GM19397 (cell line): ENCODE measurements around the gene ZSCAN23.
"Not testable (repeated sequence)": the region's sequence is repeated elsewhere in the genome, so short reads cannot be mapped to it uniquely, and the experiment has no call there.

ENCODE experiments used
- ATAC-seq: cut with Tn5 transposase; IDR thresholded peaks from one replicate; pipeline ENCODE4 v1.9.1; 2021; ENCODE audit warnings: mild to moderate bottlenecking, moderate library complexity; ENCODE audit not compliant: unreplicated experiment

ZSCAN23 gene

GRCh38 chr6:28442586-28442985 lies 705 bp downstream of the ZSCAN23 start:
- ATAC-seq: no peak

GRCh38 chr6:28436404-28436803 lies 6.9 kb downstream of the ZSCAN23 start:
- no peak for ATAC-seq

GRCh38 chr6:28433119-28433518 lies 10.2 kb downstream of the ZSCAN23 start:
- no peak for ATAC-seq

- ATAC-seq: no peak
Measured at GRCh38 chr6:28429781-28430180, 13.5 kb downstream of the ZSCAN23 start.

- no peak for ATAC-seq
Measured at GRCh38 chr6:28425944-28426541, 17.2 kb downstream of the ZSCAN23 start.

GRCh38 chr6:28424163-28424562 lies 19.1 kb downstream of the ZSCAN23 start:
- no peak for ATAC-seq

- no peak for ATAC-seq
Measured at GRCh38 chr6:28423546-28423945, 19.7 kb downstream of the ZSCAN23 start.

GRCh38 chr6:28413681-28414080 lies 29.6 kb downstream of the ZSCAN23 start:
- no peak for ATAC-seq

GRCh38 chr6:28410767-28411166 lies 32.5 kb downstream of the ZSCAN23 start:
- no peak for ATAC-seq

GRCh38 chr6:28408076-28408802 lies 35.1 kb downstream of the ZSCAN23 start:
- ATAC-seq: no peak

GRCh38 chr6:28407401-28407800 lies 35.9 kb downstream of the ZSCAN23 start:
- no peak for ATAC-seq

GRCh38 chr6:28403923-28404322 lies 39.4 kb downstream of the ZSCAN23 start:
- ATAC-seq: not testable (repeated sequence)

- ATAC-seq: no peak
Measured at GRCh38 chr6:28402197-28402596, 41.1 kb downstream of the ZSCAN23 start.

GRCh38 chr6:28401172-28401571 lies 42.1 kb downstream of the ZSCAN23 start:
- no peak for ATAC-seq

GRCh38 chr6:28400122-28400451 lies 43.2 kb downstream of the ZSCAN23 start:
- ATAC-seq: no peak

GRCh38 chr6:28399350-28400121 lies 43.8 kb downstream of the ZSCAN23 start, which contains the start of gene ZSCAN12:
Gene ZSCAN12 (minus strand): TSS chr6:28399747. CDS start chr6:28398405, 1,342 bp downstream.
- peak; percentile 89 for ATAC-seq

- no peak for ATAC-seq
Measured at GRCh38 chr6:28395918-28396317, 47.4 kb downstream of the ZSCAN23 start.

GRCh38 chr6:28393912-28394662 lies 49.2 kb downstream of the ZSCAN23 start:
- no peak for ATAC-seq

- ATAC-seq: no peak
Measured at GRCh38 chr6:28390688-28391087, 52.6 kb downstream of the ZSCAN23 start.

GRCh38 chr6:28384143-28384533 lies 59.2 kb downstream of the ZSCAN23 start:
- no peak for ATAC-seq
